GM19238 (cell line): ENCODE measurements around the gene RADIL.
A peak's percentile ranks its signal among the peaks of the same experiment; 100 is the strongest.

Experiments used
- DNase-seq: peaks from one replicate; pipeline ENCODE4 v3.0.0; 2011; ENCODE audit warnings: low spot score; ENCODE audit not compliant: insufficient read length

Gene RADIL

GRCh38 chr7:4758111-4758510 is 125.4 kb downstream of the RADIL start:
- DNase-seq = no peak

- DNase-seq = no peak
Observed at GRCh38 chr7:4755045-4755444, 128.5 kb downstream of the RADIL start.

GRCh38 chr7:4754433-4755010 is 129.0 kb downstream of the RADIL start:
- no peak for DNase-seq

- DNase-seq = peak; percentile 83
Observed at GRCh38 chr7:4753598-4754432, 129.7 kb downstream of the RADIL start.

GRCh38 chr7:4751398-4751947 is 132.0 kb downstream of the RADIL start:
- DNase-seq = no peak

GRCh38 chr7:4749798-4750197 is 133.7 kb downstream of the RADIL start:
- DNase-seq = no peak

- no peak for DNase-seq
Observed at GRCh38 chr7:4749363-4749762, 134.2 kb downstream of the RADIL start.
